ENCODE results near the gene MBOAT7.
A peak's percentile ranks its signal among the peaks of the same experiment; 100 is the strongest.

Gene MBOAT7

DNA sequence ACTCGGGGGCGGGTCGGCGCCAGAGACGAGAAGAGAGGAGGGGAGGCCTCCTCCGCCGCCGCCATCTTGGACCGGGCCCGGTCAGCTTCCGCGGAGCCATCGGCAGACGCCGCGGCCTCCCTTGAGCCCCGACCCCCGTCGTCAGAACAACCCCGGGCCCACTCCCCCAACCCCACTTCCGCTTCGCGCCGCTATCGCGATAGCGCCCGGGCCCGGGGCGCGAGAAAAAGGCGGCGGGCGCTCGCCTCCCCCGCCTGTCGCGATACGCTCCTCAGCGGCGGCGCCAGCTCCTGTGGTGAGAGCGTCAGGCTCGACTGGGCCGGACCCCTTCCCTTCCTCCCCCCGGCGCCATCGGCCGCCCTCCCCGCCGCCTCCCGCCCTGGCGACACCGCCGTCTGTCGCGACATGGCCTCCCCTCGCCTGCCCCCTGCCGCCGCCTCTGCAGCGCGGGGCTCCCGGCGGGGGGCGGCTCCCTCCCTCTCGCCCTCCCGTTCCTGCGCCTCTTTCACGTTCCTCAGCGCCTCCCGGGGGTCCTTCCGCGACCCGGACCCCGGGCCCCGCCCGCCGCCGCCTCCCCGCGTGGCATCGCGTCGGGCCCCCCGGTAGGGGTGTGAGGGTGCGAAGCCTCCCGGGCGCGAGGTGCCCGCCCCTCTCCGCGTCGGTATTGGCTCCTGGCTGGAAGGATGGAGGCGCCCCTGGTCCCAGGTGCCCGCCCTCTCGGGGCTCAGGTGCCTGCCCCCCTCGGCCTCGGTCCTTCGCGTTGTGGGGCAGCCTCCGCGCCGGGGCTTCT lies 51.5 kb downstream of the MBOAT7 start, which contains the start of gene CNOT3:
CNOT3 (plus strand) TSS at position 64 of the 790 bp plus-strand sequence. CDS start 5,217 bp downstream, outside the sequence.
- no peak for FAIRE-seq

DNA sequence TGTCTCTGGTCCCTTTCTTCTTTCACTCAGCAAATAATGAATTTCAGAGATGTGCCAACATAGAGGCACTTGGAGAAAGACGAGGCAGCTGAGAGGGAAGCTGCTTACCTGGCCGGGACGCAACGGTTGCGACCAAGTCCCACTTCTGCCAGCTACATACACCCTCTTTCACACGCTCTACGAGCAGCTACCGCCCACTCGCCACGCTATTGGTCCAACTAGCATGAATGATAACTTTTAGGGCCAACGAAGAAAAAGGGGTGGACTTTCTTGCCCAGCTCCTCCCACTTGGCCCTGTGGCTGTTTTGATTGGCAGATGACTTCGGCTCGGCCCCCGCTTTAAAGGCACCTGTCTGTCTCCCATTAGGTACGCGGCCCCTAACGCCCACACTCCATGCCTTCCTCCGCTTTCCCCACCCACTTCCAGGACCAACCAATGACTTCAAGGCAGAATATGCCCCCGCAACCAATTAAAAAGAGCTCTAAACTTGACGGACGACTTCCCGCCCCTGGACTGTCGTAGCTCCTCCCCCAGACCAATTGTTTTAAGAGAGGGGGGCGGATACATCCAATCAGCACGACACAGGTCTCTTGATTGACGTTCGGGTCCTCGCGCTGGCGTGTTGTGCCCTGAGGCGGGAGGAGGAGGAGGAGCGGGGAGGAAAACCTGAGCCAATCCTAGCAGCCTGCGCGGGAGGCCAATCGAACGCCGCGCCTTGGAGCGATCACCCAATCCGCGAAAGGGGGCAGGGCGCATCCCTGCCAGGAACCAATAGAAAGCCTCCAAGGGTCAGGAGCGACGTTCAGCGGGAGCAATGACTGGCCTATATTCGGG lies 52.3 kb downstream of the MBOAT7 start:
- FAIRE-seq: peak; percentile 99

DNA sequence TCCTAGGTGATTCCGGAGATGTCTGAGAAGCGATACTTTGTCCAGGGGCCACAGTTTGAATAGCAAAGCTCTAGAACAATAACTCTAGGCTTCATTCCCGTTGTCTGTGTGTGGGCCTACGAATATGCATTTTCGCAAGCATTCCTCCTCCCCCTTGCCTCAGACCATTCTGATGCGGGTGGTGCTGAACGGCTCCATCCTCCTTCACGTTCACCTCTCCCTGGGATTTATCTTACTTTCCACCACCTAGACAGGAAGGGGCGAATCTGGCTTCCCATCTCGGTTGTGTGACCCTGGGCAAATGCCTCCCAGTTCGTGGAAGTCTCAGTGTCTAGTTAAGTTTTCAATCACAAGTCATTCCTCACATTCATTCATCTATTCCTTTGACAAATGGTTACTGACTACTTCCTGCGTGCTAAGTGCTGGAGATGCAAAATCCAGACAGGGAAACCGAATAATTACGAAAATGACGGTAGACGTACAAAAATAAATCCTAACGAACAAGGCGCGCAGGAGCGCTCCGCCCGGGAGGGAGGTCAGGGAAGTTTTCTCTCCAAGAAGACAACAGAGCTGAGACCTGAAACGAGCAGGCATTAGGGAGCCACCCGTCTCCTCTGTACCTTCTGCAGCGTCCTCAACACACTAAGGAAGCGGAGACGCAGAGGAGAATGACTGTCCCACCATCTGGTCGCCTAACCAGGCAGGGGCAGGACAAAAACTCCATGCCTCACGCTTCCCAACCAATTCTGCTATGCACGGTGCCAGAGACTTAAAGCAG lies 53.1 kb downstream of the MBOAT7 start:
- FAIRE-seq: no peak

DNA sequence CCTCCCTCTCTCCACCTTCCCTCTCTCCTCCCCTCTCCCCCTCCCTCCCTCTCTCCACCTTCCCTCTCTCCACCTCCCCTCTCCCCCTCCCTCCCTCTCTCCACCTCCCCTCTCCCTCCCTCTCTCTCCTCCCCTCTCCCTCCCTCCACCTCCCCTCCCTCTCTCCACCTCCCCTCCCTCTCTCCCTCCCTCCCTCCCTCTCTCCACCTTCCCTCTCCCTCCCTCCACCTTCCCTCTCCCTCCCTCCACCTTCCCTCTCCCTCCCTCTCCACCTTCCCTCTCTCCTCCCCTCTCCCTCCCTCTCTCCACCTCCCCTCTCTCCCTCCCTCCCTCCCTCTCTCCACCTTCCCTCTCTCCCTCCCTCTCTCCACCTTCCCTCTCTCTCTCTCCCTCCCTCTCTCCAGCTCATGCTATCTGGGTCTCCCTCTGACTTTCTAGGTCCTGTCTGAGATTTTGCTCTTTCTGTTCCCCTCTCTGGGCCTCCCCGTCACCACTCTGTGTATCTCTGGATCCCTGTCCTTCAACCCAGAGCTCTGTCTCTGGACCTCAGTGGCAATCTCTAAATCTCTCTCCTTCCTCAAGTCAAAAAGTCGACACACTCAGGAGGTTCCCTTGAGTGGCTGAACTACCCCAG lies 55.3 kb downstream of the MBOAT7 start:
- no peak for FAIRE-seq

DNA sequence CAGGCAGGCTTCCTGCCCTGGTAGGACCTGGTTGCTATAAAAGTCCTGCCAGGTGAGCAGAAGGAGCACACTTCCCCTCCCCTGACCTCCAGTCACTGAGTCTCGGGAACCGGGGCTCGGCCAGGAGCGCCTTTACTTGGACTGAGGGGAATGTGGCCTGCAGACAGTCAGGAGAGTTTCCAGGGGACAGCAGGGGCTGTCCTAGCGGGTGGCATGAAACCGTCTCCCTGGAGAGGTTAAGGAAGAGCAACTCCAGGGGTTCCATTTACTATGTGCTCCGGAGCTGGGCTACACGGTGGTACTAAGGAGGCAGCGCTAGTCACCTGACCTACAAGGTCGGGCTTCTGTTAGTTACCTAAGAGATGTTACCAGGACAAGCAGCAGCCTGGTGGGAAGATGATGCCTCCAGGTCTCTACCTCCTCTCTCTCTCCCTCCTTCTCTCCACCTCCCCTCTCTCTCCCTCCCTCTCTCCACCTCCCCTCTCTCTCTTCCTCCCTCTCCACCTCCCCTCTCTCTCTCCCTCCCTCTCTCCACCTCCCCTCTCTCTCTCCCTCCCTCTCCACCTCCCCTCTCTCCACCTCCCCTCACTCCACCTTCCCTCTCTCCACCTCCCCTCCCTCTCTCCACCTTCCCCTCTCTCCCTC lies 55.9 kb downstream of the MBOAT7 start:
- FAIRE-seq: no peak

DNA sequence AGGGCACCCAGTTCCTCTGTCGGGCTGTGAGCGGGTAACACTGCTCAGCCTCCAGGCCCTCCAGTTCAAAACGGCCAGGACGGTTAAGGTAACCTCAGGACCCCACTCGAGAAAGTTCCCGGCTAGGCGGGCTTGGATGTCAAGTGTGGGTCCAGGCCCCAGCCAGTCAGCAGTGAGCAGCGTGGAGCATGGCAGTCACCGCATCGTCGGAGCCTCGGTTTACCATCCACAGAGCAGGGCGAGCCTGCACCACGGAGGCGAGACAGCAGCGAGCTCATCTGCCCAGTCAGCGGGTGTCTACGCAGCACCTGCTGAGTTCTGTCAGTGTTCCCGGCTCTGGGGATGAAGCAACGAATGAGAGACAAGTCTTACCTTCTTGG lies 59.8 kb downstream of the MBOAT7 start:
- FAIRE-seq: no peak

DNA sequence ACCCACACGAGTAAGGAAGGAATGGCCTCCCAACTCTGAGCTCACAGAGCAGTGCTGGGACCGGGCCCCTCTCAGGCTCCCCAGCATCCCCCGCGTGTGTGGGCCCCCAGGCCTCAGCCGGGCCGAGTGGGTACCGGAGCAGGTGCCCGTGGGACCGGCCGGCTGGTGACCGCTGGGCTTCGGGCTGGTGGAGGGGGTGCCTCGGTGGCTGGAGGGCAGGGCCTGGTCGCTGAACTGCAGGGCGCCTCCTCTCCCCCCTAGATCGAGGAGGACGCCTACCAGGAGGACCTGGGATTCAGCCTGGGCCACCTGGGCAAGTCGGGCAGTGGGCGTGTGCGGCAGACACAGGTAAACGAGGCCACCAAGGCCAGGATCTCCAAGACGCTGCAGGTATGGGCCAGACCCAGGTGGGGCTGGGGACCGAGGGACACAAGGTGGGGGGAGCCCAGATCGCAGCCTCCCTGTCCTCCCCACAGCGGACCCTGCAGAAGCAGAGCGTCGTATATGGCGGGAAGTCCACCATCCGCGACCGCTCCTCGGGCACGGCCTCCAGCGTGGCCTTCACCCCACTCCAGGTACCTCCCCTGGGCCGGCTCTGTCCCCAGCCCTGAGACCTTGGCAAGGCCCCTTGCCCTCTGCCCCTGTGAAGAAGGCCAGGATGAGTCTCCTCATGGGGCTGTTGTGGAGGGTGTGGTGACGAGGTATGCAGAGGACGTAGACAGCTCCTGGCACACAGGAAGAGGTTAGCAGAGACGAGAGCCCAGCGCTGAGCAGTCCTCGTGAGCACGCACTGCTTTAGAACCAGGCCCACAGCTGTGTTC lies 60.4 kb downstream of the MBOAT7 start:
- FAIRE-seq: no peak

DNA sequence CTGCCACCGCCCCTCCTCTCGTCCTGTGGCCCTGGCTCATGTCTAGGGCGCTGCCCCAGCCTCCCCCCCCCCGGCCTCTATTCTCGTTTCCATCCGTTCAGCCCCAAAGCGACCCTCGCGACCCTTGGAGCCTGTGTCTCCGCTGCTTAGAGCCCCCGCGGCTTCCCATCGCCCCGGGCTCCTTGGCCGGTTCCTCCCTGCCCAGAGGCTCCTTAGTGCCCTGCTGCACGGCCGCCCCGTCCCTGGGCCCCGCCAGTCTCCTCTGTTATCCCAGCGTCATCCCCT lies 61.0 kb downstream of the MBOAT7 start:
- FAIRE-seq: no peak

DNA sequence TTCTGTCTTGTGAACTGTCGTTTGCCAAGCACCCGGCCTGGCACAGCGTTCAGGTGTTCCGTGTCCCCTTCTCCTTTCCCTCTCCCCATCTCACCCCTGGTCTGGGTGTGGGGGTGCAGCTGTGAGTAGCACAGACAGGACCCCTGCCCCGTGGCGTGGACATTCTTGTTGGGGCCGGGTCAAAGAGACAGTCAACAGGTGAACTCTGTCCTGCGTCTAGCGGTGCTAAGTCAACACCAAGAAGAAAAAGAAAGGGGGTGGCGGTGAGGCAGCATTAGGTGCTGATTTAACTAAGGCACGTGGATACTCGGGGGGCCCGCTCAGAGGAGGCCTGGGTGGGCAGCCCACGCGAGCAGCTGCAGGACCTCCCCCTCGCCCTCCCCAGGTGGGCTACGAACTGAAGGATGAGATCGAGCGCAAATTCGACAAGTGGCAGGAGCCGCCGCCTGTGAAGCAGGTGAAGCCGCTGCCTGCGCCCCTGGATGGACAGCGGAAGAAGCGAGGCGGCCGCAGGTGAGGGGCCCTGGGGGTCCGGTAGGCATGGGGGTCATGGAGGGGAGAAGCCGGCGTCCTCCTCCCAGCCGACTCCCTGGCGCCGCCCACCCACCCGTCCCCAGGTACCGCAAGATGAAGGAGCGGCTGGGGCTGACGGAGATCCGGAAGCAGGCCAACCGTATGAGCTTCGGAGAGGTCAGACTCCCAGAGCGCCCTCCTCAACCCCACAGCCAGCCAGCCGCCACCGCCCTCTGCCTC lies 61.5 kb downstream of the MBOAT7 start:
- no peak for FAIRE-seq

DNA sequence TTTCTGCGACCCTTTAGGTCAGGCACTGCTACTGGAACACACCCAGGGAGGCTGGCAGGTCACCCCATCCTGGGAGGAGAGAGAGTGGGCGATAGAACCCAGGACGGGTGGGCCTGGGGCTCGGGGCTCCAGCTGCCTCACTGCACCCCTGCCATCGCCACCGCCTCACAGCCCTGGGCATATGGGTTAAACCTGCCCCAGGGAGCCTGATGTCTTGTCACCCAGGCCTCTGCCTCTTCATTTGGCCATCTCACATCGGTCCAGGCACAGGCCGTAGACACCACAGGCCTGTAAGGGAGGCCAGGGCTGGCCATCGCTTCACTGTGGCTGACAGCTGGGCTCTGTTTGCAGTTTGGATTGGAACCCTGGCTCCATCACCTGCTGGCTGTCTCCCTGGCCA lies 63.7 kb downstream of the MBOAT7 start:
- FAIRE-seq: no peak

DNA sequence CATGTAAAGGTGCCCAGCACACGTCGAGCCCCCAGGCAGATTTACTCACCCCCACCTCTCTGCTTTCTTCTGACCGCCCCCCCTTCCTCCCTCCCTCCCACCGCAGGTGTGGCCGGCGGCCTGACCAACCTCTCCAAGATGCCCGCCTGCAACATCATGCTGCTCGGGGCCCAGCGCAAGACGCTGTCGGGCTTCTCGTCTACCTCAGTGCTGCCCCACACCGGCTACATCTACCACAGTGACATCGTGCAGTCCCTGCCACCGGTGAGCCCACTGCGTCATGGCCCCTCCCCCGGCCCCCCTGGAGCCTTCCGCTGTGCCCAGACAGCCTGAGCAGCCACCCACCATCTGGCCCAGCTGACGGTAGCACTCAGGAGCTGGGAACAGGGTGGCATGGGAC lies 65.0 kb downstream of the MBOAT7 start:
- FAIRE-seq: no peak

DNA sequence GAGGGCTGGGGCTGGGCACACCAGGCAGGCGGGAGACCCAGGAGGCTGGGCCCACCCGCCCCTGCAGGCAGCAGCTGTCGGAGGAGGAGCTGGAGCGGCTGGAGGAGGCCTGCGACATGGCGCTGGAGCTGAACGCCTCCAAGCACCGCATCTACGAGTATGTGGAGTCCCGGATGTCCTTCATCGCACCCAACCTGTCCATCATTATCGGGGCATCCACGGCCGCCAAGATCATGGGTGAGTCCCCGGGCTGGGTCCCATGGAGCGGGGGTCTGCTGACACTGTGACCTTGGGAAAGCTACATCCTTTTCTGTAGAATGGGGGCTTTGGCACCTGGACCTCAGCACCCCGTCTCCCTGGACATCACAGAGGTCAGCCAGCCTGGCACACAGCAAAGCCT lies 65.7 kb downstream of the MBOAT7 start:
- FAIRE-seq: no peak

Measured in colon (tissue), 2 donors.